Neutrophil (primary cell): ENCODE data around the gene ALDH3A2.

ENCODE experiments used
- H3K27ac ChIP-seq: fragments of 200-600 bp; sonication (generic); 2 replicates; pipeline ENCODE4 v1.5.1; 2016; ENCODE audit warnings: mild to moderate bottlenecking, moderate library complexity
- H3K27me3 ChIP-seq: fragments of 200-600 bp; sonication (generic); 2 replicates; pipeline ENCODE4 v1.6.0; 2016; ENCODE audit warnings: mild to moderate bottlenecking
- H3K36me3 ChIP-seq: fragments of 200-600 bp; sonication (generic); 2 replicates; pipeline ENCODE4 v1.5.1; 2017
- H3K4me1 ChIP-seq, 2 experiments: fragments of 200-600 bp in 1 of 2; sonication (generic) in 1 of 2; 1 replicate in 1 of 2; 2 replicates in 1 of 2; pipeline versions ENCODE4 v1.5.1 to v1.6.1; 2013 to 2016; ENCODE audit warnings: low read depth in 1 of 2, low read length in 1 of 2, mild to moderate bottlenecking in 1 of 2, moderate library complexity in 1 of 2; ENCODE audit not compliant: control insufficient read depth in 1 of 2, insufficient read depth in 1 of 2
- H3K4me3 ChIP-seq, 2 experiments: fragments of 200-600 bp in 1 of 2; sonication (generic) in 1 of 2; 1 replicate in 1 of 2; 2 replicates in 1 of 2; pipeline ENCODE4 v1.5.1; 2013 to 2016; ENCODE audit warnings: low read depth in 1 of 2, low read length in 1 of 2, mild to moderate bottlenecking in 1 of 2, moderate library complexity in 1 of 2
- H3K9me3 ChIP-seq: fragments of 200-600 bp; sonication (generic); 2 replicates; pipeline ENCODE4 v1.5.1; 2016
- TF ChIP-seq, protein P1 (sequence below): fragments of 200-600 bp; sonication (generic); IDR thresholded peaks from 2 replicates; pipeline ENCODE4 v1.5.1; 2016; ENCODE audit warnings: antibody characterized with exemption

ALDH3A2 gene

DNA sequence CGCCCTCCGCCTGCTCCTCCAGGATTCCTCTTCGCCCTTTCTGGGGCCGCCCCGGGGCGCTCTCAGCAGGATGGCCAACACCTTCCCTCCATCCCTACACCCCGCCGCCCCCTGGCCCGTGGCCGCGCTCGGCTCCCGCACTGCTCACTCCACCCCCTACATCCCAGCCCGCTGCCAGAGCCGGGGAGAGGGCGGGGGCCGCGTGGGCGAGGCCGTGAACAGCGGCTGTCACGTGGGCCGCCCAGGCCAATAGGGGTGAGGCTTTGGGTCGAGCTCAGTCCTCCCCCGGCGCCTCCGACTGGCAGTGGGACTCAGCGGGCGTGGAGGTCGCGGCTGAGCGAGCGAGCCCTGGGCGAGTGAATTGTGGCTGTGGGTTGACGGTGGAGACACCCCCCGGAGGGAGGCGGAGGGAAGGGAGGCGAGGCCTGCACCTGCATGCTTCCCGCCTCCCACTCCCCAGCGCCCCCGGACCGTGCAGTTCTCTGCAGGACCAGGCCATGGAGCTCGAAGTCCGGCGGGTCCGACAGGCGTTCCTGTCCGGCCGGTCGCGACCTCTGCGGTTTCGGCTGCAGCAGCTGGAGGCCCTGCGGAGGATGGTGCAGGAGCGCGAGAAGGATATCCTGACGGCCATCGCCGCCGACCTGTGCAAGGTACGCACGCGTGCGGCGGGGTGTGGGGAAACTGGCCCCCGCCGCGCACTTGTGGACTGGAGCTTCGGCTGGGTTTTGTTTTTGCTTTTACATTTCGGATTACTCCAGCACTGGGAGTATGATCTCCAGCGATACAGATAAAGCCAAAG is at the start of gene ALDH3A2:
TSS of gene ALDH3A2 (plus strand) at position 277 of the 799 bp plus-strand sequence. CDS start at position 498, 221 bp downstream.
- peak within 1 kb of the TSS; percentile 80 to 91 for H3K4me3 ChIP-seq
- H3K36me3 ChIP-seq = peaks cover 2% of the 10 kb centered on the region
- TF ChIP-seq, protein P1, sequence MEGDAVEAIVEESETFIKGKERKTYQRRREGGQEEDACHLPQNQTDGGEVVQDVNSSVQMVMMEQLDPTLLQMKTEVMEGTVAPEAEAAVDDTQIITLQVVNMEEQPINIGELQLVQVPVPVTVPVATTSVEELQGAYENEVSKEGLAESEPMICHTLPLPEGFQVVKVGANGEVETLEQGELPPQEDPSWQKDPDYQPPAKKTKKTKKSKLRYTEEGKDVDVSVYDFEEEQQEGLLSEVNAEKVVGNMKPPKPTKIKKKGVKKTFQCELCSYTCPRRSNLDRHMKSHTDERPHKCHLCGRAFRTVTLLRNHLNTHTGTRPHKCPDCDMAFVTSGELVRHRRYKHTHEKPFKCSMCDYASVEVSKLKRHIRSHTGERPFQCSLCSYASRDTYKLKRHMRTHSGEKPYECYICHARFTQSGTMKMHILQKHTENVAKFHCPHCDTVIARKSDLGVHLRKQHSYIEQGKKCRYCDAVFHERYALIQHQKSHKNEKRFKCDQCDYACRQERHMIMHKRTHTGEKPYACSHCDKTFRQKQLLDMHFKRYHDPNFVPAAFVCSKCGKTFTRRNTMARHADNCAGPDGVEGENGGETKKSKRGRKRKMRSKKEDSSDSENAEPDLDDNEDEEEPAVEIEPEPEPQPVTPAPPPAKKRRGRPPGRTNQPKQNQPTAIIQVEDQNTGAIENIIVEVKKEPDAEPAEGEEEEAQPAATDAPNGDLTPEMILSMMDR = peak; percentile 23
- no peaks in the 10 kb centered on the region for H3K27me3 ChIP-seq
- H3K4me1 ChIP-seq = peaks cover 16 to 20% of the 10 kb centered on the region in 2 experiments
- H3K9me3 ChIP-seq = no peaks in the 10 kb centered on the region
- H3K27ac ChIP-seq = peak within 1 kb of the TSS; percentile 70

DNA sequence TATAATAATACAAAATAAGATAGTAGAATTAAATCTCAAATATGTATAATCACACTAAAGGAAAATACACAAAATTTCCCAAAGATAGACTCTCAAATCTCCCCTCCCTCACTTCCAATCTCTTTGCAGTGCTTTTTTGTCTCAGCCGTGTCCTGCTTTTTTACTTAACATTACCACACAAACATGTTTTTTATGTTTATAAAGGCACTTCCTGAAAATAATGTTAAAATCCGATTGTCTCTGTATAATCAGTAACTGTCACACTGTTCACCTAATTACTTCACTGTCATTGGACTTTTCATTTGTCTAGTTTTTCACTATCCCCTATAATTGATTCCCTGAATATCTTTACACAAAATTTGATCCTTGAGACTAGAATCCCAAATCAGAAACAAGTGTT is 38.2 kb upstream of the ALDH3A2 start:
- Histone ChIP-seq H3K9me3 (no peaks in the 10 kb centered on the region), H3K27me3 (no peaks in the 10 kb centered on the region), H3K4me1 (no peaks in the 10 kb centered on the region), H3K36me3 (no peaks in the 10 kb centered on the region), H3K27ac (no peak overlapping the region), H3K4me3 (no peak overlapping the region)
- TF ChIP-seq, protein P1 = no peak

DNA sequence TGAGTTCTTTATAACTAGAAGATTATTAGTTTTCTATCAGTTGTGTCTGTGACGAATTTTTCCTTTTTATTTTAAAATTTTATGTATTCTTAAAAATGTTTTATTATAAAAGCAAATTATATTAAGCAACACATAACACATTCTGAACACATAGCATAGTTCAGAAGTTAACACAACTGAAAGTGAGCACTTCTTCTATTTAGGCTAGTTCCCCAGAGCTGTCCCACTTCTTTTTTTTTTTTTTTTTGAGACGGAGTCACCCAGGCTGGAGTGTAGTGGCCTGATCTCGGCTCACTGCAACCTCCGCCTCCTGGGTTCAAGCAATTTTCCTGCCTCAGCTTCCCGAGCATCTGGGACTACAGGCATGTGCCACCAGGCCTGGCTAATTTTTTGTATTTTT is 37.7 kb upstream of the ALDH3A2 start:
- H3K4me1 ChIP-seq = no peaks in the 10 kb centered on the region
- no peak overlapping the region for H3K4me3 ChIP-seq
- H3K27me3 ChIP-seq = no peaks in the 10 kb centered on the region
- no peaks in the 10 kb centered on the region for H3K9me3 ChIP-seq
- TF ChIP-seq, protein P1 = no peak
- H3K36me3 ChIP-seq = no peaks in the 10 kb centered on the region
- no peak overlapping the region for H3K27ac ChIP-seq

DNA sequence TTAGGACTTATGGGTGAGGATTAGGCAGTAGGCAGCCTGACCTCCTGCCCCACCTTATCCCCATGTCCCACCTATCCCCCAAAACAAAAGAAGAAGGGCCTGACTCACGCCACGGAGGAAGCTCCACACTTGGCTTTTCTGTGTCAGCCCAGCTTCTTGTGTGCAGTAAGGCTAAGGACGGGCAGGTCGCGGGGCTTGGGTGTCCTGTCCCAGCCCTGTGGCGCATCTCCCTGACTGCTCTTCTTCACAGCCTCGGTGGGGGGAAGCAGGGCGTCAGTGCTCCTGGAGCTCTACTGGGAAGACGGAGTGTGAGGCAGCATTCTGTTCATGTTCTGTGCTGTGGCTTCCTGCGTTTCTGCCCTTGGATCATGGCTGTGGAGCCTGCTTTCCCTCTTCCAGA is 34.6 kb upstream of the ALDH3A2 start:
- no peaks in the 10 kb centered on the region for H3K4me1 ChIP-seq
- no peak overlapping the region for H3K4me3 ChIP-seq
- no peak overlapping the region for H3K27ac ChIP-seq
- H3K27me3 ChIP-seq = no peaks in the 10 kb centered on the region
- TF ChIP-seq, protein P1 = no peak
- H3K9me3 ChIP-seq = peaks cover 6% of the 10 kb centered on the region
- H3K36me3 ChIP-seq = no peaks in the 10 kb centered on the region

DNA sequence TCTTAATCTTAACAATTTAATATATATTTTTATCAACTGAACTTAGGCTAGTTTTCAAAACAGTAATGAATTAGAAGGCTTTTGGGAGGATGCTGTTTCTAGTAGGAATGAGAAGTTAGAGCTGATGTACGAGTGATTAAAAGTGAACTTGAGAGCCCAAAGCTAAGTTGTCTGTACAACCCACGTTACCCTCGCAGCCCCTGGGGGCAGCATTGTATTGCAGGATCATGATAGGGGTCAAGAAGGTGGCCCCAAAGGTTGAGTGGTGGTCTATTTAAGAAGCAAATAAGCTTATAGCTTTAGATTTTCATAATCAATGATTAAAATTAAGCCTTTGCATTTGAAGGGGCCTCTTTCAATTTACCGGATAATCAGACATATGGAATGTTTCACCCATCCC is 33.7 kb upstream of the ALDH3A2 start:
- H3K9me3 ChIP-seq = peaks cover 13% of the 10 kb centered on the region
- no peaks in the 10 kb centered on the region for H3K36me3 ChIP-seq
- no peaks in the 10 kb centered on the region for H3K27me3 ChIP-seq
- TF ChIP-seq, protein P1 = no peak
- H3K4me3 ChIP-seq = no peak overlapping the region
- no peaks in the 10 kb centered on the region for H3K4me1 ChIP-seq
- H3K27ac ChIP-seq = no peak overlapping the region
